Panc1 (cell line): ENCODE data around the gene MYO16. TPM values are rescaled to one million over a fixed set of nuclear protein-coding genes. Genes with fewer than 3 reads are reported as not detected.

Source experiments
- ATAC-seq: fragments of 200-7000 bp; cut with Tn5 transposase; 2 replicates; pipeline ENCODE4 v1.9.1; 2020; ENCODE audit warnings: mild to moderate bottlenecking, moderate library complexity
- BruUV-seq: library from RNA; stranded (reverse); fragments of 400-500 nt; replicated peaks from 2 replicates; lab custom pipeline; 2021; lab: Mats Ljungman, UMichigan
- CTCF ChIA-PET: fragments of 300-600 bp; sonication (Branson Sonifier 250); formaldehyde crosslinking; loops from one replicate; lab custom pipeline; 2022; ENCODE audit warnings: antibody characterized with exemption; lab: Charles Lee
- POLR2A ChIA-PET: fragments of 300-600 bp; sonication (Branson Sonifier 250); formaldehyde crosslinking; loops from one replicate; lab custom pipeline; 2022; ENCODE audit warnings: antibody characterized with exemption; lab: Charles Lee
- DNase-seq: peaks from one replicate; pipeline ENCODE4 v3.0.0-alpha.2; 2010; ENCODE audit warnings: low read depth, low spot score
- H3K27ac ChIP-seq: 2 replicates; pipeline ENCODE4 v1.5.1; 2011; ENCODE audit warnings: mild to moderate bottlenecking, low read length, inconsistent platforms
- H3K27me3 ChIP-seq: fragments of 200-500 bp; sonication (Bioruptor generic); 2 replicates; pipeline ENCODE4 v1.6.0; 2014; ENCODE audit warnings: low read length, inconsistent platforms; ENCODE audit not compliant: control insufficient read depth, insufficient read depth
- H3K36me3 ChIP-seq: fragments of 200-500 bp; sonication (Bioruptor generic); 2 replicates; pipeline ENCODE4 v1.5.1; 2014; ENCODE audit warnings: inconsistent platforms, mild to moderate bottlenecking, low read length, moderate library complexity; ENCODE audit not compliant: control insufficient read depth, insufficient read depth
- H3K4me1 ChIP-seq: 2 replicates; pipeline ENCODE4 v1.5.1; 2011; ENCODE audit warnings: inconsistent platforms, mild to moderate bottlenecking, low read length, moderate library complexity; ENCODE audit not compliant: control insufficient read depth, insufficient read depth
- H3K4me3 ChIP-seq, 2 experiments: 2 replicates each; pipeline ENCODE4 v1.5.1; 2011 to 2012; ENCODE audit warnings: low read depth in 2 of 2, low read length in 2 of 2, mild to moderate bottlenecking in 2 of 2, inconsistent platforms in 1 of 2, moderate library complexity in 1 of 2
- H3K9me3 ChIP-seq: fragments of 200-500 bp; sonication (Bioruptor generic); 2 replicates; pipeline ENCODE4 v1.5.1; 2014; ENCODE audit warnings: low read depth, mild to moderate bottlenecking, inconsistent platforms, low read length, moderate library complexity; ENCODE audit not compliant: control insufficient read depth, insufficient read depth
- CTCF ChIP-seq: fragments of 450-650 bp; IDR thresholded peaks from 2 replicates; pipeline ENCODE4 v1.5.1; 2017; ENCODE audit warnings: mild to moderate bottlenecking
- POLR2AphosphoS5 ChIP-seq: IDR thresholded peaks from 2 replicates; pipeline ENCODE4 v1.6.1; 2012; ENCODE audit warnings: mild to moderate bottlenecking, low read depth, low read length, moderate library complexity
- REST ChIP-seq, 2 experiments: IDR thresholded peaks; 2 replicates each; pipeline ENCODE4 v1.6.1; 2011 to 2012; ENCODE audit warnings: low read depth in 2 of 2, control low read depth in 1 of 2, low read length in 1 of 2, mild to moderate bottlenecking in 1 of 2, moderate library complexity in 1 of 2; ENCODE audit not compliant: insufficient read depth in 1 of 2
- SIN3A ChIP-seq: IDR thresholded peaks from 2 replicates; pipeline ENCODE4 v1.6.1; 2012; ENCODE audit warnings: low read depth, mild to moderate bottlenecking, low read length, moderate library complexity, borderline replicate concordance; ENCODE audit not compliant: insufficient read depth
- TCF7L2 ChIP-seq: IDR thresholded peaks from 2 replicates; pipeline ENCODE4 v1.6.1; 2011; ENCODE audit warnings: mild to moderate bottlenecking, low read depth, low read length, inconsistent platforms
- in situ Hi-C: cut with HindIII; loops from 2 replicates; pipeline ENCODE4 v1.10.0; 2016; ENCODE audit warnings: low sequenced_read_pairs, low pct_unique_long_range_greater_than_20kb
- intact Hi-C: fragments of 100-400 bp; cut with micrococcal nuclease; formaldehyde crosslinking; loops from one replicate; pipeline ENCODE4 v1.10.0; 2022; ENCODE audit not compliant: unreplicated experiment
- total RNA-seq: library from RNA; stranded (reverse); gene quantifications from one replicate; pipeline ENCODE4 v1.2.1, GENCODE V29; 2021; ENCODE audit not compliant: unreplicated experiment

MYO16 gene
- total RNA-seq, 1 experiment from 2014 or later = 0.08 TPM

GRCh38 chr13:108889324-108889984, 260.0 kb downstream of the MYO16 start:
- DNase-seq (no peak), ATAC-seq (no peak)
- H3K4me3 ChIP-seq = no peak overlapping the region
- intact Hi-C loops = no loop called here
- in situ Hi-C loops = no loop called here
- H3K27ac ChIP-seq = no peak overlapping the region
- no TSS peak for BruUV-seq
- no peaks in the 10 kb centered on the region for H3K9me3 ChIP-seq
- ChIA-PET POLR2A (interaction anchor here (0.6 to 0.9 kb wide), 2 partner anchors 154 to 653 kb away, joined by 3 to 4 read pairs; no protein-coding TSS in a partner anchor), CTCF (no interaction called here)
- H3K27me3 ChIP-seq = no peaks in the 10 kb centered on the region
- no peaks in the 10 kb centered on the region for H3K36me3 ChIP-seq
- TF ChIP-seq CTCF (no peak), TCF7L2 (no peak), REST (IDR thresholded peaks at IDR 0.05; ENCODE audit: insufficient read depth in 1 of 2, low read depth in 2 of 2, low read length in 1 of 2) (no peak), SIN3A (no peak), POLR2AphosphoS5 (no peak)
- no peaks in the 10 kb centered on the region for H3K4me1 ChIP-seq

GRCh38 chr13:108895220-108895704, 265.9 kb downstream of the MYO16 start:
- Histone ChIP-seq H3K9me3 (no peaks in the 10 kb centered on the region), H3K4me1 (no peaks in the 10 kb centered on the region), H3K27ac (no peak overlapping the region), H3K4me3 (no peak overlapping the region), H3K27me3 (no peaks in the 10 kb centered on the region), H3K36me3 (no peaks in the 10 kb centered on the region)
- DNase-seq (no peak), ATAC-seq (no peak)
- ChIA-PET CTCF (interaction anchor here (1.0 kb wide), 1 partner anchor 553 kb away, joined by 7 read pairs; no protein-coding TSS in a partner anchor), POLR2A (no interaction called here)
- BruUV-seq = no TSS peak
- intact Hi-C loops (loop anchor here (1.0 to 5.0 kb wide), 2 partner anchors 553 to 668 kb away; no protein-coding TSS in a partner anchor), in situ Hi-C loops (no loop called here)
- TF ChIP-seq CTCF (peak; percentile 24; the same call in 1 of the 2 replicates), SIN3A (no peak)
